NCI-H2081 (cell line): ENCODE data around the gene RCBTB2.
"Not testable (repeated sequence)": the region's sequence is repeated elsewhere in the genome, so short reads cannot be mapped to it uniquely, and the experiment has no call there.

Source experiments
- DNase-seq, 2 experiments: peaks; one replicate each; lab custom pipeline; 2025; lab: John Stamatoyannopoulos, UW

RCBTB2 gene

DNA sequence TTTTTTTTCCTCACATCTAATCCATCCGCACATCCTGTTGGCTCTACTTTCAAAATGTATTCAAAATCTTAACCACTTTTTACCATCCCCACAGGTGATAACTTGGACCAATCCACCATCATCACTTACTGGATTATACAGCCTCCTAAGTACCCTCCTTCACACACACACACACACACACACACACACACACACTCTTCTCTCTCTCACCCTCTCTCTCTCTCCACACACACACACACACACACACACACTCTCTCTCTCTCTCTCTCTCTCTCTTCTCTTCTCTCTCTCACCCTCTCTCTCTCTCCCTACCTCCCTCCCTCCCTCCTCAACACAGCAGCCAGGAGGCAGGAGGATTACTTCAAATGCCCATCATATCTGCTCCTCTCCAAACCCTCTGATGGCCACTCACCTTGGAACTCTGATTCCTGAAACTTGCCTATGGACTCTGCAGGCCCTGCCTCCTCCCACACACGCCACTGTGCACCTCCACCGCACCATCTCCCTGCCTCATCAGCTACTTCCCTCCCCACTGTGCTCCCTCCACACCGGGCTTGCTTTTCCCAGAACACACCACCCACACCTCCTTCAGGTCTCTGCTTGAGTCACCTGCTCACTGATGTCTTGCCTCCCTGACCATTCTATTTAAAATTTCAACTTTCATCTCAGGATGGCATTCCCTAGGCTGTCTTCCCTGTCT lies 39.7 kb downstream of the RCBTB2 start:
- DNase-seq = no peak

DNA sequence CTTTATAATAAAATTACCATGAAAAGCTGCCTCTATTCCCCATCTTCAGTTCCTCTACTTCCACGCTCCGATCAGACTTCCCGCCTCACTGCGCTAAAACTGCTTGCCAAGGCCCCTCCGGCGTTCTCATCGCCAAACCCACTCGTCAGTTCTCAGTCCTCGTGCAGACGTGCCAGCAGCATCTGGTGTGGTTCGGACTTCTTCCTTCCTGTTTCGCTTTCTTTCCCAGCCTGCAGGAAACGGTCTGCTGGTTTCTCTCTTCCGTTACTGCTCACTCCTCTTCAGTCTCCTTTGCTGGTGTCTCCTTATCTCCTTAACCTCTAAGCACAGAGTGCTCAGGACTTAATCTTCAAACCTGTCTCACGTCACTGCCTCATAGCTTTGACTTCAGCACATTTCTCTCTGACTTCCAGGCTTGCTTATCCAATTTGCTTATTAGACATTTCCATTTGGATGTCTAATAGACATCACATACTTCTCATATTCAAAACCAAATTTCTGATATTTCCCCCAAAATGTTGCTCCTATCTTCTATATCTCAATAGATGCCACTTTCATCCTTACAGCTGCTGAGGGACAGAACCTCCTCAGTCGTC lies 40.3 kb downstream of the RCBTB2 start:
- no peak for DNase-seq

DNA sequence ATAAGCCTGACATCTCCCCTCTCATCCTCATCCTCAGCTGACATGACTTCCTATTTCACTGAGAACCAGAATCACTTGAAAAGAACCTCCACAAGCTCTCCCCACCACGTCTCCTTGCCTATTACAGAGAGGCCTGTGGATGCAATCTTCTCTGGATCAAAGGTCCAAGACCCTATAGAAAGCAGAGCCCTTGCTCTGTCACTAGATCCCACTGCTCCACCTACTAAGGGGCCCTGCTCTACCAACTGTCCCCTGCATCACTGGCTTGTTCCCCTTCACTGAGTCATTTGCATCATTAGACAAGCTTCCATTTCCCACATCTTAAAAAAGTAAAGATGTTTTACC lies 40.8 kb downstream of the RCBTB2 start:
- no peak for DNase-seq

DNA sequence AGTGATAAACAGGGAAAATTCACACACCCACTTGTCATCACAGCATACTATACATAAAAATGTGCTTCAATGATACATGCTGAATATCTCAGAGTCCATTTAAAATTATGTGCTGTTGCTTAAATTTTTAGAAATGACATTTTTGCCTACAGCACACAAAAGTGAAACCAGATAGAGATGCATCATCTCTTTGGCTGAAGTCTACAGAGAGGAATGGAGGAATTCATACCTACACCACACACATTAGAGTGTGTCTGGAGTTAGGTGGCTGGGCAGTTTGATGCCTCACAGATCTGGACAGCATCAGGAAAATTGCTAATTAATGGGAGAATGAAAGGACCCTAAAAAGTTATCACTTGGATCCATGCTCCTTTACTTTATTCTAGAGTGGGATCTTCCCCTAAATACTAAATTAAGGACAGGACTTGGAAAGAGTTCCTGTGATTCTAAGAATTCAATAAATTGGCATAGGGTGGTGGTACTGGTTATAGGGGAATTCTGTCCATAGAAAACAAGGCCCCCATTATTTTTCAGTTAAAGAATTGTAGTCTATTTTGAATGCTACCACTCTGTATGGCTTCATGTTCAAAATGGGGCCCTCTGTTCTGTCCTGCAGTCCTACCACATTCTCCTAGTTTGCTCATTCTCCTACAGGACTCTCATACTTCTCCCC lies 41.3 kb downstream of the RCBTB2 start:
- DNase-seq = no peak

DNA sequence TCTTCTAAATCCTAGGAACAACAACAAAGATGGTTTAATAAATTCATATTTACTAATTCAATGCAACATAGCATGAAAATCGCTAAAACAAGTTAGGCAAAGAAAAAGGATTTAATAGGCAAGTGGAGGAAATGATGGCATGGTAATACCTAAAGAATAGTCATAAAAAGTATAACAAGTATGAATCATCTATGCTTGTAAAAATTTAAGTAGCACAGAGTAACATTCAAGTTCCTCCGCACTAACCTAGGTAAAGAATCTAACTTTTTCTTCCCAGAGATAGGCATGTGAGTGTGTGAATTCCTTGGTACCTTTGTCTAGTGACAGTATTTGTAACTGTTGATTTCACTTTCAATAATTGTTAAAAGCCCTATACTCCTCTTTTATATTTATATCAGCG lies 42.6 kb downstream of the RCBTB2 start:
- no peak for DNase-seq

DNA sequence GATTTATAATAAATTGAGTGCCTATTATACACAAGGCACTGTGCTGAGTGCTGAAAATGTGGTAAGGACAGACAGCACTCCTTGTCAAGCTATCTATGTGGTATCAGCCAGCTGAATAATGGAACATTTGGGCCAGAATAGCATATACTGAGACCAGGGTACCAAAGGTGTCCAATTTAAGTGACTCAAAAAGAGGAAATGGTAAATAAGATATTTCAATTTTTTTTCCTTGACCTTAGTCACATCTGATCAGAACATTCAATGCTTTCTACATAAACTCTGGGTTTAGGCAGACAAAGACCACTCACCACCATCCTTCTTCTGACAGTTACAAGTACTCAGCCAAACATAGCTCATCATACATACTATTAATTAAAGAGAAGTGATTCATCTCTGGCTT lies 43.2 kb downstream of the RCBTB2 start:
- DNase-seq = no peak

DNA sequence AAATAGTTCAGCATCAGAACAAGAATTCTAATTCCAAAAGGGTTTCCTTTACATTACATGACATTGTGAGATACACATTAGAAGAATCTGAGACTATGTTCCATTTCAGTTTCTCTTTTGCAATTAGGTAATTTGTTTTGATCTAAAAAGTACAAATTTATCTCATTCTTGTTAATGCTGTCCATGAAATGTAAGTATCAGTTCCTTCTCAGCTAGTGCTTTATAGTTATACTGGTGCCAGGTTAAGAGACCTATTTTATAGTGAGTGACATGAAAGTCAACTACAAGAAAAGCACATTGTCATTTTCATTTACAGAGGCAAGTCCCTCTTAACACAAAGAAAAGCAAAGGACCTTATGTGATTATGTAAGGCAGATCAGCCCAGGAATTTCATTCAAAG lies 43.9 kb downstream of the RCBTB2 start:
- DNase-seq = no peak

DNA sequence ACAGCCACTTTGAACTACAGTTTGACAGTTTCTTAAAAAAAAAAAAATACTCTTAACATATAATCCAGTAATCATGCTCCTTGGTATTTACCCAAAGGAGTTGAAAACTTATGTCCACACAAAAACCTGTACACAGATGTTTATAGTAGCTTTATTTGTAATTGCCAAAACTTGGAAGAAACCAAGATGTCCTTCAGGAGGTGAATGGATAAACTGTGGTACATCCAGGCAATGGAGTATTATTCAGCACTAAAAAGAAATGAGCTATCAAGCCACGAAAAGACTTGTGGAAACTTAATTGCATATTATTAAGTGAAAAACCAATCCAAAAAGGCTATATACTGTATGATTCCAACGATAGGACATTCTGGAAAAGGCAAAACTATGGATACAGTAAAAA lies 44.9 kb downstream of the RCBTB2 start:
- DNase-seq = no peak

DNA sequence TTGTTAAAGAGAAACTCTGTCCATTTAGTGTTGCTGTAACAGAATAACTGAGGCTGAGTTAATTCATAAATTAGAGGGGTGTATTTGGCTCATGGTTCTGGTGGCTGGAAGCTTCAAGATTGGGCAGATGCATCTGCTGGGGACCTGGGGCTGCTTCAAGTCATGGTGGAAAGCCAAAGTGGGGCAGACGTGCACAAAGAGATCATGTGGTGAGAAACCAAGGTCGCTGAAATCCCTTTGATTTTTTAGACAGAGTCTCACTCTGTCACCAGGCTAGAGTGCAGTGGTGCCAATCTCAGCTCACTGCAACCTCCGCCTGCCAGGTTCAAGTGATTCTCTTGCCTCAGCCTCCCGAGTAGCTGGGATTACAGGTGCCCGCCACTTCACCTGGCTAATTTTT lies 46.0 kb downstream of the RCBTB2 start:
- DNase-seq = no peak

DNA sequence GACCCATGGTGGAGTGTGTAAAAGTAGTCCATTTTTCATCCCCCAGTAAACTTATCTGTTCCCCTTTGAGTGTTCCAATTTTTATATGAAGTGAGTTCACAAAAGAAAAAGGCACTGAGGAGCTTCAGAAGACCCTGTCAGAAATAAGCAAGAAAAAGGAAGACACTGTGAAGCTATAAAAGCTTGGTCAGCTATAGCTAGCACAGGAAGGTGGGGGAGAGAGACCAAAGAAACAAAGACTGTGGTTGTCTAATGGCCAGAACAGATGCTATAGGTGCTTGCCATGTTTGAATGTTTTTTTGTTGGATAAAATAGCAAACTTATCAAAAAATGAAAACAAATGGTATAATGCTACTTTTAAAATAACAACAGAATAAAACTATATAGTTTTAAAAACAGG lies 46.5 kb downstream of the RCBTB2 start:
- no peak for DNase-seq

DNA sequence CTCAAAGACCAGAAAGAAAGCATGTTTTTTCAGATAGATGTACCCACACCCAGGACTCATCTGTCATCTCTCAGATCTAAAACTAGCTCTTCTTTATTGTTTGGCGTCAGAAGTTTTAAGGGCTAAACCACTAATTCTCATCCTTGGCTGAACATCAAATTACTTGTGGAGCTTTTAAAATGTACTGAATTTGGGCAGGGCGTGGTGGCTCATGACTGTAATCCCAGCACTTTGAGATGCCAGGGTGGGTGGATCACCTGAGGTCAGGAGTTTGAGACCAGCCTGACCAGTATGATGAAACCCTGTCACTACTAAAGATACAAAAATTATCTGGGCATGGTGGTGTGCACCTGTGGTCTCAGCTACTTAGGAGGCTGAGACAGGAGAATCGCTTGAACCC lies 47.4 kb downstream of the RCBTB2 start:
- no peak for DNase-seq

DNA sequence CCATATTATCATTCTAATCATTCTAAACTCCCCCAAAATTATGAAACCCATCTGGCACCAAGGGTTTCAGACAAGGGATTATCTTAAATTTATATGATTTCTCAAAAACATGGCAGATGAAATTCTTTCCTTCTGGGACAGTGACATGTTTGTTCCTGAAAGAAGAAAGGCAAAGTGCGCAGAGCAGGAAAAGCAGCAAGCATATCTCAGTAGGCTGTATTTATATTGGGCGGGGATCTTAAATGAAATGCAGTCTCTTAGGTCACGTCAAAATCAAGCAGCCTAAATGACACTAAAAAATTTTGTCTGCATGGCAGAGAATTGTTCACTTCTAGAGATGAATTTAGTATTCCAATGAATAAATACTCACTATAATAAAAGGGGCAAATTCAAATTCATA lies 49.3 kb downstream of the RCBTB2 start:
- no peak for DNase-seq

DNA sequence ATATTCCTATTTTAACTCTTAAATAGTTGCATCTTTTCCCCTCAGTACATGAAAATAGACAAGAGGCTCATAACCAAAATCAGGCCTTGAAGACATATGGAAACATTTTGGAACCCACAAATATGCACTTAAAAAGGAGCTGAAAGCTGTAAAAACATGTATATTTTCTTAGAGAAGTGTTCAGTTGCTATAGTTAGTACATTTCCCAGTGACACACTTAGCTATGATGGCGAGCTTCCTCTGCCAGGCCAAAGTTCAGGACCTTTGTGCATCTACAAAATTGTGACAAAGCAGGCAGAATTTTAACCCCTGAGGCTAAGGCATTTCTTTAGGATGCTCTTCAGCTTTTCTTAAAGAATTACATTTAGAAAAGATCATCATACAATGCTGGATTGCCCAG lies 54.5 kb downstream of the RCBTB2 start:
- DNase-seq = no peak

DNA sequence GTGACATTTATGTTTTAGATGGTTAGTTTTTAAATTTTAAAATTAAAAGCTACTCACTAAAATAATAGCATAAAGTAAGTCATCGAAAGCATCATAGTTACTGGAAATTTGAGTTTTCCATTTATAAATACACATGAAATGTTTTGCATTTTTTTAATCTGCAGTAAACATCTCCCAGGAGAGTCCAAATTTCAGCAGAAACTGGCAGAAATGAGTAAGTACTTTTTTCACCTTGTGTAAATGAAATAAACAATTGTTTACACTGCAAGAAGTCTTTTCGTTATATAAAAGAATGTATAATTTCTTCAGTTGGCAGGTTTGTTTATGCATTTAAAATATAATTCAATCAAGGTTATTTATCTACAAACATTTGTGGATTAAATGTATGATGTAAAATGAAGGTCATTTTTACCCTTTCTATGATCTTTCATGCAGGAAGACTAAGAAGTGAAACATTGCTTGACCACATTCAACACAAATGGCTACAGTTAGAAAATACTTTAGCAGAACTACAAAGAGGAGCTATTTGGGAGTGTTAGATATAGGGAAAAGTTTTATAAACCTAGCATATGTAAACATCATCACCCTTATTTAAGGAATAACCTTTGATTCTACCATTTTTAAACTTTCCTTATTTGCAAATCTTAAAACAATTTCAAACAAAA lies 55.6 kb downstream of the RCBTB2 start:
- no peak for DNase-seq

DNA sequence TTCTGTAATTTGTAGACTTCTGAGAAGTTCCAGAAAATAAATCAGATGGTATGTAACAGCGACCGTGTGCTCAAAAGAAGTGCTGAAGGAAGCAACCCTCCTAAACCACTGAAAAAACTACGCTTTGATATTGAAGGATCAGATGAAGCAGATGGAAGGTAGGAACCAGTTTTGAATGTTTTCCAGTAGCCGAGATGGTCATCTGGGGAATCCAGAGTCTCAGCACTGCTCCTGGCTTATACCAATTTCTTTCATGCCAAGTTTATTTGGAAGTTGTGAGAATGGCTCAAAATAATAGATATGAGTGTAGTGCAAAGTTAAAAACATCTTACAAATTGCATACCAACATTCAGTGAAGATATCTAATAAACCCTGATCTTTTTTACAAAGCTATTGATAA lies 56.2 kb downstream of the RCBTB2 start:
- DNase-seq = no peak

DNA sequence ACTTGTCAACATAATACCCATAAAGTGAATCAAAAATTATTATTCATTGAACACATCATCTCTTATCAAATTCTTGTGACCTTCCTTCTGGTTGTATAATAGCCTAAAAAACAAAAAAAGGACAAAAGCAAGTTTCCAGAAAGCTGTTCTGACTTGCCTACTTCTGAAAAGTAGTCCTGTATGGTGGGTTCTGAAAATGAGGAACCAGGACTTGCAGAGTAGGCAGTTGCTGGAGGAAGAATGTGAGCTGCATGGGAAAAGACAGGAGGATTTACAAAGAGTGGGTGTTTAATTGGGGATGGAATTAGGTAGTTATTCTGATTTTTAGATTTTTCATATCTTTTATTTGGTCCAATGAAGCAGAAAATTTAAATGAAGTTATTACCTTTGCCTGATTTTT lies 56.7 kb downstream of the RCBTB2 start:
- DNase-seq = no peak

DNA sequence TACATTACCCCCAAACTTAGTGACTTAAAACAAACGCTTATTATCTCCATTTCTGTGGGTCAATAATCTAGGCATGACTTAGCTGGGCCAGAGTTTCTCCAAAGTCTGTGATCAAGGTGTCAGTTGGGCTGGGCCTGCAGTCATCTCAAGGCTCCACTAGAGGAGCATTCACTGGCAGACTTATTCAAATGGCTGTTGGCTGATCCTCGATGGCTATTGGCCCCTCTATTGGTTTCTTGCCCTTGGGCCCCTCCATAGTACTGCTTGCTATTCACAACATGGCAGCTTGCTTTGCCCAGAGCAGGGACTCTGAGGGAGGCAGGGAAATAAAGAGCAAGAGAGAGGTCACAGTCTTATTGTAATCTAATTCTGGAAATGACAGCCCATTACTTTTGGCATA lies 57.6 kb downstream of the RCBTB2 start:
- no peak for DNase-seq

DNA sequence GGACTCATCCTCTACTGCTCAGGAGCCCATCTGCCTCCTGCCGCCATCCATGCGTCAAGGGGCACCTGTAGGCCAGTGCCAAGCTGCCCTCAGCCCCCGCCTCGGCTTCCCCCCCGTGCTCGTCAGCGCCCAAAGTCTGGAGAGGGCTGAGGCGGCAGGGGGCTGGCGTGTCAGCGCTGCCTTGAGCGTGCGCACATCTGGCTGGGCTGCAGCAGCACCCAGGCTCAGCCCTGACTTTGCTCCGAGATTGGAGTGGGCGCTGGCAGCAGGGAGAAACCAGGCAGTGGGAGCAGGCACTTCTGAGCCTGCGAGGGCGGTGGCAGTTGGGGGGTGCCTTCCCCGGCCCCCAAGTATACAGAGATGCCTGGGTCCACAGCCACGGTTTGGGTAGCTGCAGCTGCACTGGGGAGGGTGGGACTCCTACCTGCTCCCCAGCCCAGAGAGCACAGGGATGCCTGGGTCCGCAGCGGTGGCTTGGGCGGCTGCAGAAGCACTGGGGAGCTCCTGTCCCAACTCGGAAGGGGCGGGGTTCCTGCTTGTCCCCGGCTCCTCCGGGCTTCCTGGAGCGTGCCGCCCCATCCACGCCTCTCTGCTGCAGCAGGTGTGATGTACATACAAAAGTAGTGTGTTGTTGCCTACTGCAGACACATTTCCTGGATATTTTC lies 75.2 kb downstream of the RCBTB2 start:
- no peak for DNase-seq

DNA sequence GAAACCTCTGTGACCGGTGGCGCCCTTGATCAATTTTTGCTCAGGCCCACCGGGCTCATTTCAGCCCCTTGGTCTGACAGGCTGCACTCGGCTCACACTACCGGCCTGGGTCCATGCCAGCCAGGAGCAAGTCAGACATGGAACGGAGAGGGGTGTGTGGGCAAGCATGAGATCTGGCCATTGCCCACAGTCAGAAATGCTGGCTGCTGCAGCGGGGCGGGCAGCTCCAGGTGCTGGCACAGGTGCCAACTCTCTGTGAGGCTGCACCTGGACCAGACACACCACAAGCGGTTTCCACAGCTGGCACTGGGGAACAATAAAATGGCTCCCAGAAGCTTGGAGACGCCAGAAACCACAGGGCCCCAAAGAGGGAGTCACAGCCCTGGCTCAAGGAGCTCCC lies 76.3 kb downstream of the RCBTB2 start:
- DNase-seq = no peak

DNA sequence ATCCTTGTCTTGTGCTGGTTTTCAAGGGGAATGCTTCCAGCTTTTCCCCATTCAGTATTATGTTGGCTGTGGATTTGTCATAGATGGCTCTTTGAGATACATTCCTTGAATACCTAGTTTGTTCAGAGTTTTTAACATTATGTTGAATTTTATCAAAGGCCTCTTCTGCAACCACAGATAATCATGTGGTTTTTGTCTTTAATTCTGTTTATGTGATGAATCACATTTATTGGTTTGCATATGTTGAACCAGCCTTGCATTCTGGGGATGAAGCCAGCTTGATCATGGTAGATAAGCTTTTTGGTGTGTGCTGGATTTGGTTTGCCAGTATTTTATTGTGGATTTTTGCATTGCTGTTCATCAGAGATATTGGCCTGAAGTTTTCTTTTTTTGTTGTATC lies 81.7 kb downstream of the RCBTB2 start:
- not testable (repeated sequence) for DNase-seq

DNA sequence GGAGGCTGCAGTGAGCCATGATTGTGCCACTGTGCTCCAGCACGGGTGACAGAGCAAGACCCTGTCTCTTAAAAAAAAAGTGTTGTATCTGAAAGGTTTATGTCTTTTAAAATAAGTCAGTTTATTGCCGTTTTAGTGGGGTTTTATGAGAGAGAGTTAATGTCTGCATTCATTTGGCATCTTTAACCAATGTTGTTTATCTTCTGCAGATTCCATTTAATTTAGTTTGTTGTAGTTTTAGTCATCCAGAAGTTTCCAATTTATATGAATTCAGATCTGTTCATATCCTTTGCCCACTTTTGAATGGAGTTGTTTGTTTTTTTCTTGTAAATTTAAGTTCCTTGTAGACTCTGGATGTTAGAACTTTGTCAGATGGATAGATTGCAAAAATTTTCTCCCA lies 83.2 kb downstream of the RCBTB2 start:
- DNase-seq = no peak

DNA sequence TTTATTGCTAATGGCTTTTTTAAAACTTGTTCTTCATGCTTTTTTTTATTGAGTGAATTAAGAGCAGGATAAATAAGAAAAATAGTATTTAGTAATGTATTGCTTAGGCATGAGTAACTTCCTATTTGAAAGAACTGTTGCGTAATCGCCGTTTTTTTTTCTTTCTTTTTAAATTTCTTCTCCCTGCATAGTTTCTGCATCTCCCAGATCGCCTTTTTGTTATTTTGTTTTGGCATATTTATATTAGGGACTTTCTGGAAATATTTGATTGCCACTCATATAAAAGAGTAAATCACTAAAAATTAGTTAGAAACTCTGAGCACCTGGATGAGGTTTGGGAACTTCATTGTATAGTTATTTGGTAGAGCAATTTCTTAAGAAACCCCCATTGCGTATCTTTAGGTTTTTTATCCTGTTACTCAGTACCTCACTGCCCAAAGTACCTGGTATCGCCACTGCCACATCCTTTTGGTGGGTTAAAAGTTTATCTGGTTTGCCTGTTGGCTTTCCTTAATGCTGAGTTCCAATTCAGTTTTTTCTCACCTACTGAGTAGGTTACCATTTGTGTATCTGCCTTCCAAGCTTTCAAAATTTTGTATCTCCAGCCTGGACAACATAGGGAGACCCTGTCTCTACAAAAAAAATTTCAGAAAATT lies 83.8 kb downstream of the RCBTB2 start:
- no peak for DNase-seq
